CD4-positive, alpha-beta T cell treated with Interleukin-17A for 1 hour (primary cell): ENCODE data around the gene PRKN.
"Not testable (repeated sequence)": the region's sequence is repeated elsewhere in the genome, so short reads cannot be mapped to it uniquely, and the experiment has no call there.

Experiments used
- DNase-seq: peaks from one replicate; pipeline ENCODE4 v3.0.0-alpha.2; 2020

PRKN gene

GRCh38 chr6:161496941-161497340 lies 1230.6 kb downstream of the PRKN start:
- DNase-seq, result no peak

GRCh38 chr6:161496271-161496670 lies 1231.3 kb downstream of the PRKN start:
- not testable (repeated sequence) for DNase-seq

GRCh38 chr6:161494566-161494965 lies 1233.0 kb downstream of the PRKN start:
- no peak for DNase-seq

- DNase-seq, result no peak
Measured at GRCh38 chr6:161493576-161494118, 1233.9 kb downstream of the PRKN start.

GRCh38 chr6:161489626-161490306 lies 1237.8 kb downstream of the PRKN start:
- DNase-seq, result no peak

GRCh38 chr6:161487694-161488093 lies 1239.9 kb downstream of the PRKN start:
- DNase-seq, result no peak

GRCh38 chr6:161487217-161487531 lies 1240.4 kb downstream of the PRKN start:
- no peak for DNase-seq

- DNase-seq, result no peak
Measured at GRCh38 chr6:161486361-161487216, 1241.0 kb downstream of the PRKN start.

- no peak for DNase-seq
Measured at GRCh38 chr6:161482517-161482858, 1245.1 kb downstream of the PRKN start.

GRCh38 chr6:161481786-161482516 lies 1245.6 kb downstream of the PRKN start:
- DNase-seq, result no peak

GRCh38 chr6:161480421-161481155 lies 1247.0 kb downstream of the PRKN start:
- no peak for DNase-seq

- no peak for DNase-seq
Measured at GRCh38 chr6:161479376-161479775, 1248.2 kb downstream of the PRKN start.

- no peak for DNase-seq
Measured at GRCh38 chr6:161477876-161478425, 1249.6 kb downstream of the PRKN start.

- DNase-seq, result no peak
Measured at GRCh38 chr6:161476711-161477110, 1250.9 kb downstream of the PRKN start.

GRCh38 chr6:161465403-161465802 lies 1262.2 kb downstream of the PRKN start:
- DNase-seq, result no peak

- DNase-seq, result no peak
Measured at GRCh38 chr6:161463071-161463470, 1264.5 kb downstream of the PRKN start.

- no peak for DNase-seq
Measured at GRCh38 chr6:161462148-161462547, 1265.4 kb downstream of the PRKN start.

- no peak for DNase-seq
Measured at GRCh38 chr6:161459008-161459615, 1268.5 kb downstream of the PRKN start.

- DNase-seq, result no peak
Measured at GRCh38 chr6:161458201-161458951, 1269.2 kb downstream of the PRKN start.

- no peak for DNase-seq
Measured at GRCh38 chr6:161455848-161456247, 1271.7 kb downstream of the PRKN start.

- DNase-seq, result no peak
Measured at GRCh38 chr6:161453558-161453957, 1274.0 kb downstream of the PRKN start.
